Measurements from ENCODE around the gene MEPCE.

DNA sequence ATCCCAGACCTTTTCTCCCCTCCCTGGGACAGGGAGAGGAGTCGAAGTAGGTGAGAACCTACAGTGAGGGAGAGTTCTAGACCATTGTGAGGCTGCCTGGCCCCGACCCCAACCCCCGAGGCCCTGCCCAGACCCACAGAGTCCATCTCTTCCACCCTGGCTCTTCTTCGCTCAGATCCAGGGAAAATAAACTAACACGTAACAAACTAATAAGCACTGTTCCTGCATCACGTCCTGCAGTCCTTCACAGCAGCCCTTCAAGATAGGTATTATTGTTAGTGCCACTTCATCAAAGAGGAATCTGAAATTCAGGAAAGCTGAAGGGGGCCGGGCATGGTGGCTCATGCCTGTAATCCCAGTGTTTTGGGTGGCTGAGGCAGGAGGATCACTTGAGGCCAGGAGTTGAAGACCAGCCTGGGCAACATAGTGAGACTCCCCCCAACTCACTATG, 34.6 kb downstream of the MEPCE start, which contains the start of gene SPACDR:
- TF ChIP-seq, protein P1, sequence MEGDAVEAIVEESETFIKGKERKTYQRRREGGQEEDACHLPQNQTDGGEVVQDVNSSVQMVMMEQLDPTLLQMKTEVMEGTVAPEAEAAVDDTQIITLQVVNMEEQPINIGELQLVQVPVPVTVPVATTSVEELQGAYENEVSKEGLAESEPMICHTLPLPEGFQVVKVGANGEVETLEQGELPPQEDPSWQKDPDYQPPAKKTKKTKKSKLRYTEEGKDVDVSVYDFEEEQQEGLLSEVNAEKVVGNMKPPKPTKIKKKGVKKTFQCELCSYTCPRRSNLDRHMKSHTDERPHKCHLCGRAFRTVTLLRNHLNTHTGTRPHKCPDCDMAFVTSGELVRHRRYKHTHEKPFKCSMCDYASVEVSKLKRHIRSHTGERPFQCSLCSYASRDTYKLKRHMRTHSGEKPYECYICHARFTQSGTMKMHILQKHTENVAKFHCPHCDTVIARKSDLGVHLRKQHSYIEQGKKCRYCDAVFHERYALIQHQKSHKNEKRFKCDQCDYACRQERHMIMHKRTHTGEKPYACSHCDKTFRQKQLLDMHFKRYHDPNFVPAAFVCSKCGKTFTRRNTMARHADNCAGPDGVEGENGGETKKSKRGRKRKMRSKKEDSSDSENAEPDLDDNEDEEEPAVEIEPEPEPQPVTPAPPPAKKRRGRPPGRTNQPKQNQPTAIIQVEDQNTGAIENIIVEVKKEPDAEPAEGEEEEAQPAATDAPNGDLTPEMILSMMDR (IDR thresholded peaks at IDR 0.05), result no peak
- TF ChIP-seq POLR2AphosphoS5 (IDR thresholded peaks at IDR 0.05) (no peak), EP300 (IDR thresholded peaks at IDR 0.05) (no peak)

Measured in stomach (tissue), 4 donors.